HG03097 (cell line): Measurements from ENCODE around the gene ITPRIPL2.

Experiments used
- ATAC-seq: cut with Tn5 transposase; IDR thresholded peaks from one replicate; pipeline ENCODE4 v1.9.1; 2021; ENCODE audit not compliant: unreplicated experiment, low FRiP score

Gene ITPRIPL2

GRCh38 chr16:19138601-19139000 lies 24.8 kb downstream of the ITPRIPL2 start:
- no peak for ATAC-seq

- no peak for ATAC-seq
These were observed 25.8 kb downstream of the ITPRIPL2 start for GRCh38 chr16:19139436-19140091.

GRCh38 chr16:19140396-19140795 lies 26.6 kb downstream of the ITPRIPL2 start:
- no peak for ATAC-seq

- no peak for ATAC-seq
These were observed 29.3 kb downstream of the ITPRIPL2 start for GRCh38 chr16:19142939-19143598.

- no peak for ATAC-seq
These were observed 29.8 kb downstream of the ITPRIPL2 start for GRCh38 chr16:19143599-19143956.

GRCh38 chr16:19145010-19145409 lies 31.2 kb downstream of the ITPRIPL2 start:
- no peak for ATAC-seq

- ATAC-seq: no peak
These were observed 33.4 kb downstream of the ITPRIPL2 start for GRCh38 chr16:19147126-19147525.

- ATAC-seq: no peak
These were observed 33.9 kb downstream of the ITPRIPL2 start for GRCh38 chr16:19147627-19148026.

GRCh38 chr16:19148189-19148588 lies 34.4 kb downstream of the ITPRIPL2 start:
- no peak for ATAC-seq

GRCh38 chr16:19151310-19151709 lies 37.5 kb downstream of the ITPRIPL2 start:
- ATAC-seq: no peak

- ATAC-seq: no peak
These were observed 38.3 kb downstream of the ITPRIPL2 start for GRCh38 chr16:19152042-19152441.

GRCh38 chr16:19153876-19154275 lies 40.1 kb downstream of the ITPRIPL2 start:
- ATAC-seq: no peak

GRCh38 chr16:19162085-19162484 lies 48.3 kb downstream of the ITPRIPL2 start:
- ATAC-seq: no peak

GRCh38 chr16:19163215-19163614 lies 49.5 kb downstream of the ITPRIPL2 start:
- ATAC-seq: no peak

- no peak for ATAC-seq
These were observed 50.5 kb downstream of the ITPRIPL2 start for GRCh38 chr16:19164285-19164684.

GRCh38 chr16:19165101-19165500 lies 51.3 kb downstream of the ITPRIPL2 start:
- ATAC-seq: no peak

- no peak for ATAC-seq
These were observed 52.7 kb downstream of the ITPRIPL2 start for GRCh38 chr16:19166500-19166899.

- ATAC-seq: no peak
These were observed 54.1 kb downstream of the ITPRIPL2 start, which contains the start of gene SYT17 for GRCh38 chr16:19167710-19168370. Gene SYT17, plus strand, starts transcription at chr16:19168240. Its CDS starts 407 bp downstream, at chr16:19168647.

- no peak for ATAC-seq
These were observed 54.8 kb downstream of the ITPRIPL2 start for GRCh38 chr16:19168371-19169081.

GRCh38 chr16:19169082-19169639 lies 55.4 kb downstream of the ITPRIPL2 start:
- no peak for ATAC-seq
